ENCODE data around the gene NR2E1. TPM values are rescaled to one million over a fixed set of nuclear protein-coding genes. Genes with fewer than 3 reads are reported as not detected.

NR2E1 gene
- total RNA-seq, 1 experiment from 2014 or later: 1.4 TPM

- Mint-ChIP-seq H3K27me3 (ENCODE audit: insufficient read depth, unreplicated experiment) (no peaks in the 10 kb centered on the region), H3K9me3 (ENCODE audit: unreplicated experiment) (no peaks in the 10 kb centered on the region), H3K27ac (ENCODE audit: unreplicated experiment) (no peak overlapping the region), H3K36me3 (ENCODE audit: insufficient read depth, unreplicated experiment) (peaks cover 21% of the 10 kb centered on the region), H3K4me1 (ENCODE audit: low read depth, unreplicated experiment) (peaks cover 9% of the 10 kb centered on the region), H3K4me3 (ENCODE audit: unreplicated experiment) (no peak overlapping the region)
- no TSS peak for BruUV-seq (replicated peaks)
- TF ChIP-seq, protein P1, sequence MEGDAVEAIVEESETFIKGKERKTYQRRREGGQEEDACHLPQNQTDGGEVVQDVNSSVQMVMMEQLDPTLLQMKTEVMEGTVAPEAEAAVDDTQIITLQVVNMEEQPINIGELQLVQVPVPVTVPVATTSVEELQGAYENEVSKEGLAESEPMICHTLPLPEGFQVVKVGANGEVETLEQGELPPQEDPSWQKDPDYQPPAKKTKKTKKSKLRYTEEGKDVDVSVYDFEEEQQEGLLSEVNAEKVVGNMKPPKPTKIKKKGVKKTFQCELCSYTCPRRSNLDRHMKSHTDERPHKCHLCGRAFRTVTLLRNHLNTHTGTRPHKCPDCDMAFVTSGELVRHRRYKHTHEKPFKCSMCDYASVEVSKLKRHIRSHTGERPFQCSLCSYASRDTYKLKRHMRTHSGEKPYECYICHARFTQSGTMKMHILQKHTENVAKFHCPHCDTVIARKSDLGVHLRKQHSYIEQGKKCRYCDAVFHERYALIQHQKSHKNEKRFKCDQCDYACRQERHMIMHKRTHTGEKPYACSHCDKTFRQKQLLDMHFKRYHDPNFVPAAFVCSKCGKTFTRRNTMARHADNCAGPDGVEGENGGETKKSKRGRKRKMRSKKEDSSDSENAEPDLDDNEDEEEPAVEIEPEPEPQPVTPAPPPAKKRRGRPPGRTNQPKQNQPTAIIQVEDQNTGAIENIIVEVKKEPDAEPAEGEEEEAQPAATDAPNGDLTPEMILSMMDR (IDR thresholded peaks at IDR 0.05; ENCODE audit: insufficient read depth in 1 of 2, low read depth in 1 of 2, low read length in 1 of 2, severe bottlenecking in 1 of 2, unreplicated experiment in 1 of 2): no peak
- intact Hi-C loops (cut with micrococcal nuclease; ENCODE audit: unreplicated experiment): no loop called here
- Histone ChIP-seq H3K9me3 (no peaks in the 10 kb centered on the region), H3K27me3 (replicated peaks; ENCODE audit: control insufficient read depth, insufficient read depth, low read length) (no peaks in the 10 kb centered on the region), H3K36me3 (ENCODE audit: control insufficient read depth, insufficient read depth, low read length) (no peaks in the 10 kb centered on the region), H3K4me1 (peaks cover 4% of the 10 kb centered on the region), H3K4me3 (ENCODE audit: low read depth, low read length) (no peak overlapping the region)
- ChIA-PET CTCF (no interaction called here), POLR2A (no interaction called here)
- no peak for DNase-seq
These were observed 43.9 kb downstream of the NR2E1 start for GRCh38 chr6:108209738-108210137.

DNA sequence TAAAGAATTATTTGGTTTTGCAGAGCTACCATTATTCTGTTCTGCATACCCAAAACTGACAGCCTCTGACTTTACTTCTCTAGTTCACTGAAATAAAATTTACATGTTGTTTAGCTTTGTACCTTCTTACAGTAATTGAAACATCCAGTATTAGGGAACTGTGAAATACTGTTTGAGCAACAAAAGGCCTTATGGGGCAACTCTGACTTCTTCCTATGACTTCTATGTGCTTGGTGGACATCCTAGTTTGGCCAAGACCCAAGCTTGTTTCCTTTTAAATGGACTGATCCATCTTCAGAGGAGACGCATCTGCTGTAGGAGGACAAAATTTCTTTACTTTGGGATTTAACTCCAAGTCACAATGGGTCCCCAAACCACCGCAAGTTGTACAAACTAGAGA, 44.7 kb downstream of the NR2E1 start:
- TF ChIP-seq, protein P1 (IDR thresholded peaks at IDR 0.05; ENCODE audit: insufficient read depth in 1 of 2, low read depth in 1 of 2, low read length in 1 of 2, severe bottlenecking in 1 of 2, unreplicated experiment in 1 of 2): no peak
- Histone ChIP-seq H3K36me3 (ENCODE audit: control insufficient read depth, insufficient read depth, low read length) (no peaks in the 10 kb centered on the region; the same call in 1 of the 2 replicates), H3K9me3 (no peaks in the 10 kb centered on the region), H3K4me3 (ENCODE audit: low read depth, low read length) (no peak overlapping the region), H3K4me1 (peaks cover 4% of the 10 kb centered on the region), H3K27me3 (replicated peaks; ENCODE audit: control insufficient read depth, insufficient read depth, low read length) (no peaks in the 10 kb centered on the region)
- H3K9me3 Mint-ChIP-seq (ENCODE audit: unreplicated experiment): no peaks in the 10 kb centered on the region
- intact Hi-C loops (cut with micrococcal nuclease; ENCODE audit: unreplicated experiment): no loop called here
- H3K27ac Mint-ChIP-seq (ENCODE audit: unreplicated experiment): no peak overlapping the region
- H3K27me3 Mint-ChIP-seq (ENCODE audit: insufficient read depth, unreplicated experiment): no peaks in the 10 kb centered on the region
- ChIA-PET CTCF (no interaction called here), POLR2A (no interaction called here)
- no peak for DNase-seq
- peaks cover 29% of the 10 kb centered on the region for H3K36me3 Mint-ChIP-seq (ENCODE audit: insufficient read depth, unreplicated experiment)
- no TSS peak for BruUV-seq (replicated peaks)
- H3K4me1 Mint-ChIP-seq (ENCODE audit: low read depth, unreplicated experiment): peaks cover 9% of the 10 kb centered on the region
- H3K4me3 Mint-ChIP-seq (ENCODE audit: unreplicated experiment): no peak overlapping the region

GRCh38 chr6:108211671-108212070, 45.8 kb downstream of the NR2E1 start:
- Mint-ChIP-seq H3K27ac (ENCODE audit: unreplicated experiment) (no peak overlapping the region), H3K36me3 (ENCODE audit: insufficient read depth, unreplicated experiment) (peaks cover 30% of the 10 kb centered on the region), H3K4me1 (ENCODE audit: low read depth, unreplicated experiment) (peaks cover 9% of the 10 kb centered on the region), H3K4me3 (ENCODE audit: unreplicated experiment) (no peak overlapping the region), H3K9me3 (ENCODE audit: unreplicated experiment) (no peaks in the 10 kb centered on the region), H3K27me3 (ENCODE audit: insufficient read depth, unreplicated experiment) (no peaks in the 10 kb centered on the region)
- Histone ChIP-seq H3K4me1 (peaks cover 4% of the 10 kb centered on the region), H3K36me3 (ENCODE audit: control insufficient read depth, insufficient read depth, low read length) (no peaks in the 10 kb centered on the region; the same call in 1 of the 2 replicates), H3K9me3 (no peaks in the 10 kb centered on the region), H3K4me3 (ENCODE audit: low read depth, low read length) (no peak overlapping the region), H3K27me3 (replicated peaks; ENCODE audit: control insufficient read depth, insufficient read depth, low read length) (no peaks in the 10 kb centered on the region)
- DNase-seq: peak in 1 of 2 experiments; percentile 28
- TF ChIP-seq, protein P1 (IDR thresholded peaks at IDR 0.05; ENCODE audit: insufficient read depth in 1 of 2, low read depth in 1 of 2, low read length in 1 of 2, severe bottlenecking in 1 of 2, unreplicated experiment in 1 of 2): no peak
- CTCF ChIA-PET: no interaction called here
- BruUV-seq (replicated peaks): TSS peak; percentile 98
- POLR2A ChIA-PET: no interaction called here
- intact Hi-C loops (cut with micrococcal nuclease; ENCODE audit: unreplicated experiment): no loop called here

All from Caco-2 (cell line).